Endometrium (tissue), 2 donors: ENCODE results near the gene SMIM33.
"Not testable (repeated sequence)": the region's sequence is repeated elsewhere in the genome, so short reads cannot be mapped to it uniquely, and the experiment has no call there.

Experiments used
- FAIRE-seq: peaks from 2 replicates; lab custom pipeline; 2012; peaks lifted over from hg19 to GRCh38; lab: Jason Lieb, UNC
- donor health status: control.
- donor health status: control.

The SMIM33 gene

GRCh38 chr5:139470821-139471300 is at the start of gene SMIM33:
SMIM33 (plus strand) TSS chr5:139471004; CDS start chr5:139471122, 118 bp downstream.
- FAIRE-seq, result no peak

- FAIRE-seq, result peak; percentile 79
Observed at GRCh38 chr5:139422307-139422893, 48.4 kb upstream of the SMIM33 start.

GRCh38 chr5:139425497-139425896 is 45.3 kb upstream of the SMIM33 start:
- FAIRE-seq, result no peak

GRCh38 chr5:139426203-139426885 is 44.5 kb upstream of the SMIM33 start:
- no peak for FAIRE-seq

- no peak for FAIRE-seq
Observed at GRCh38 chr5:139430015-139430414, 40.8 kb upstream of the SMIM33 start.

GRCh38 chr5:139431706-139432105 is 39.1 kb upstream of the SMIM33 start:
- FAIRE-seq, result no peak

- FAIRE-seq, result no peak
Observed at GRCh38 chr5:139435676-139436075, 35.1 kb upstream of the SMIM33 start.

GRCh38 chr5:139438707-139439012 is 32.1 kb upstream of the SMIM33 start:
- no peak for FAIRE-seq

- no peak for FAIRE-seq
Observed at GRCh38 chr5:139439013-139439903, 31.5 kb upstream of the SMIM33 start, which contains the start of gene DNAJC18. DNAJC18 (minus strand) TSS chr5:139439525; CDS start chr5:139439445, 80 bp downstream.

GRCh38 chr5:139440416-139440815 is 30.4 kb upstream of the SMIM33 start:
- FAIRE-seq, result not testable (repeated sequence)

GRCh38 chr5:139443831-139444453 is 26.9 kb upstream of the SMIM33 start:
- FAIRE-seq, result no peak

- FAIRE-seq, result no peak
Observed at GRCh38 chr5:139445325-139446170, 25.3 kb upstream of the SMIM33 start.

GRCh38 chr5:139446956-139447779 is 23.6 kb upstream of the SMIM33 start:
- no peak for FAIRE-seq

GRCh38 chr5:139451176-139451575 is 19.6 kb upstream of the SMIM33 start:
- FAIRE-seq, result no peak

- FAIRE-seq, result no peak
Observed at GRCh38 chr5:139451878-139452660, 18.7 kb upstream of the SMIM33 start.

GRCh38 chr5:139453683-139454567 is 16.9 kb upstream of the SMIM33 start:
- no peak for FAIRE-seq

- no peak for FAIRE-seq
Observed at GRCh38 chr5:139454568-139455290, 16.1 kb upstream of the SMIM33 start.

- no peak for FAIRE-seq
Observed at GRCh38 chr5:139456776-139457175, 14.0 kb upstream of the SMIM33 start.
